Stimulated activated CD8-positive, alpha-beta memory T cell treated with anti-CD3 and anti-CD28 coated beads, Interleukin-4, amount 100 ng/mL, for 48 hours (primary cell): ENCODE measurements around the gene FBXO41.

ENCODE experiments used
- DNase-seq: peaks from one replicate; pipeline ENCODE4 v3.0.0-alpha.2; 2020

FBXO41 gene

GRCh38 chr2:73239776-73240175 lies 44.5 kb downstream of the FBXO41 start:
- no peak for DNase-seq

GRCh38 chr2:73238976-73239375 lies 45.3 kb downstream of the FBXO41 start:
- DNase-seq: no peak

- no peak for DNase-seq
Measured at GRCh38 chr2:73238149-73238548, 46.1 kb downstream of the FBXO41 start.

GRCh38 chr2:73237168-73237567 lies 47.1 kb downstream of the FBXO41 start:
- no peak for DNase-seq

- no peak for DNase-seq
Measured at GRCh38 chr2:73235315-73236028, 48.8 kb downstream of the FBXO41 start.

GRCh38 chr2:73233932-73234832 lies 50.1 kb downstream of the FBXO41 start, which contains the start of gene CCT7:
TSS of gene CCT7 (plus strand) at chr2:73234308. CDS start at chr2:73234379, 71 bp downstream.
- peak; percentile 88 for DNase-seq

GRCh38 chr2:73233154-73233931 lies 50.9 kb downstream of the FBXO41 start, which contains the start of gene PRADC1:
TSS of gene PRADC1 (minus strand) at chr2:73233239. CDS start at chr2:73233160, 79 bp downstream.
- DNase-seq: peak; percentile 95

- peak; percentile 56 for DNase-seq
Measured at GRCh38 chr2:73232403-73233153, 51.7 kb downstream of the FBXO41 start.

GRCh38 chr2:73228631-73229030 lies 55.6 kb downstream of the FBXO41 start:
- no peak for DNase-seq

GRCh38 chr2:73227086-73227485 lies 57.2 kb downstream of the FBXO41 start:
- DNase-seq: no peak

GRCh38 chr2:73225513-73226360 lies 58.5 kb downstream of the FBXO41 start:
- DNase-seq: no peak

- DNase-seq: no peak
Measured at GRCh38 chr2:73223821-73224220, 60.5 kb downstream of the FBXO41 start.

- no peak for DNase-seq
Measured at GRCh38 chr2:73218298-73218697, 66.0 kb downstream of the FBXO41 start.

- no peak for DNase-seq
Measured at GRCh38 chr2:73217826-73218225, 66.5 kb downstream of the FBXO41 start.

- DNase-seq: no peak
Measured at GRCh38 chr2:73217160-73217559, 67.1 kb downstream of the FBXO41 start.

GRCh38 chr2:73215254-73215653 lies 69.0 kb downstream of the FBXO41 start:
- no peak for DNase-seq

GRCh38 chr2:73214120-73215035 lies 69.9 kb downstream of the FBXO41 start, which contains the start of gene SMYD5:
TSS of gene SMYD5 (plus strand) at chr2:73214245. CDS start at chr2:73214267, 22 bp downstream.
- DNase-seq: peak; percentile 97

GRCh38 chr2:73212448-73213176 lies 71.7 kb downstream of the FBXO41 start:
- DNase-seq: peak; percentile 85

- no peak for DNase-seq
Measured at GRCh38 chr2:73212098-73212447, 72.2 kb downstream of the FBXO41 start.
